ENCODE results near the gene VPS52. TPM values are rescaled to one million over a fixed set of nuclear protein-coding genes. Genes with fewer than 3 reads are reported as not detected.

VPS52 gene
- total and polyA plus RNA-seq, 9 of the 15 experiments (the other 6 are each of a cell fraction or from before 2014, with no cell fraction given) = 24.4 to 103 (median 40.2) TPM

DNA sequence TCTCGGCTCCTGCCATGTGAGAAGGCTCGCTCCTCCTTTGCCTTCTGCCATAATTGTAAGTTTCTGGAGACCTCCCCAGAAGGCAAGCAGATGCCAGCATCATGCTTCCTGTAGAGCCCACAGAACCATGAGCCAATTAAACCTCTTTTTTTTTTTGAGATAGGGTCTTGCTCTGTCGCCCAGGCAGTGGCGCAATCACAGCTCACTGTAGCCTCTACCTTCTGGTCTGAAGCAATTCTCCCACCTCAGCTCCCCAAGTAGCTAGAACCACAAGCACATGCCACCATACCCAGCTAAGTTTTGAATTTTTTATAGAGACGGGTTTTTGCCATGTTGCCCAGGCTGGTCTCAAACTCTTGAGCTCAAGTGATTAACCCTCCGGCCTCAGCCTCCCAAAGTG lies 34.8 kb downstream of the VPS52 start:
- FAIRE-seq = no peak
- Histone ChIP-seq H3K9ac (ENCODE audit: insufficient read depth in 1 of 2, low read depth in 2 of 2, low read length in 2 of 2) (no peak overlapping the region), H3K4me1 (replicated peaks in 1 of 2; ENCODE audit: control insufficient read depth in 2 of 2, insufficient read depth in 2 of 2, low read length in 2 of 2) (no peaks in the 10 kb centered on the region), H2AFZ (ENCODE audit: low read depth, low read length) (no peak overlapping the region), H3K79me2 (ENCODE audit: control insufficient read depth, insufficient read depth, low read length) (no peaks in the 10 kb centered on the region), H3K4me2 (ENCODE audit: insufficient read depth, low read length) (no peak overlapping the region), H3K9me3 (replicated peaks; ENCODE audit: control insufficient read depth, insufficient read depth, low read depth, low read length) (no peaks in the 10 kb centered on the region), H4K20me1 (replicated peaks; ENCODE audit: control insufficient read depth, insufficient read depth, low read length) (0 out of 2 replicates have a peak, but pooled peaks cover 3% of the 10 kb centered on the region), H3K36me3 (ENCODE audit: control insufficient read depth, insufficient read depth, low read length) (no peaks in the 10 kb centered on the region), H3K4me3 (no peak overlapping the region), H3K9me1 (ENCODE audit: control insufficient read depth, insufficient read depth, low read length) (no peaks in the 10 kb centered on the region), H3K27ac (ENCODE audit: extremely low read depth, low read depth, low read length) (no peak overlapping the region), H3K27me3 (ENCODE audit: control insufficient read depth in 2 of 2, insufficient read depth in 2 of 2, low read length in 2 of 2) (peaks cover 56 to 73% of the 10 kb centered on the region in 2 experiments)
- ChIA-PET POLR2A (interaction anchor here (1.8 to 7.1 kb wide), 2 partner anchors 12 to 29 kb away, joined by 4 to 57 read pairs; partner anchors contain the start of gene RING1), CTCF (ENCODE audit: low intra/inter-chr PET ratio) (no interaction called here)
- BruUV-seq (replicated peaks) = no TSS peak
- no peak for DNase-seq (ENCODE audit: extremely low read depth in 1 of 4, low spot score in 3 of 4)
- in situ Hi-C loops (cut with MboI) (no loop called here), intact Hi-C loops (cut with micrococcal nuclease) (no loop called here)
- no peak for ATAC-seq
- TF ChIP-seq POLR2AphosphoS2 (IDR thresholded peaks at IDR 0.05; ENCODE audit: low read length) (no peak), BDP1 (IDR thresholded peaks at IDR 0.05; ENCODE audit: insufficient read depth, insufficient read length) (no peak), ZNF121 (CRISPR knock-in tag; conservative IDR thresholded peaks at IDR 0.05) (no peak), KLF16 (IDR thresholded peaks at IDR 0.05) (no peak), BHLHE40 (IDR thresholded peaks at IDR 0.05; ENCODE audit: low read length) (no peak), HINFP (tag; conservative IDR thresholded peaks at IDR 0.05; ENCODE audit: low read depth) (no peak), ZNF586 (CRISPR knock-in tag; conservative IDR thresholded peaks at IDR 0.05) (no peak), FIP1L1 (IDR thresholded peaks at IDR 0.05; ENCODE audit: low read depth, low read length, poor library complexity, severe bottlenecking) (no peak), CCAR2 (IDR thresholded peaks at IDR 0.05; ENCODE audit: low read depth, low read length) (no peak)
- TF ChIP-seq, protein P1, sequence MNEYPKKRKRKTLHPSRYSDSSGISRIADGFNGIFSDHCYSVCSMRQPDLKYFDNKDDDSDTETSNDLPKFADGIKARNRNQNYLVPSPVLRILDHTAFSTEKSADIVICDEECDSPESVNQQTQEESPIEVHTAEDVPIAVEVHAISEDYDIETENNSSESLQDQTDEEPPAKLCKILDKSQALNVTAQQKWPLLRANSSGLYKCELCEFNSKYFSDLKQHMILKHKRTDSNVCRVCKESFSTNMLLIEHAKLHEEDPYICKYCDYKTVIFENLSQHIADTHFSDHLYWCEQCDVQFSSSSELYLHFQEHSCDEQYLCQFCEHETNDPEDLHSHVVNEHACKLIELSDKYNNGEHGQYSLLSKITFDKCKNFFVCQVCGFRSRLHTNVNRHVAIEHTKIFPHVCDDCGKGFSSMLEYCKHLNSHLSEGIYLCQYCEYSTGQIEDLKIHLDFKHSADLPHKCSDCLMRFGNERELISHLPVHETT (CRISPR knock-in tag; conservative IDR thresholded peaks at IDR 0.05 in 1 of 2, IDR thresholded peaks at IDR 0.05 in 1 of 2) = no peak
- 13% methylated on average over 6 of the region's 6 CpGs for WGBS (ENCODE audit: insufficient coverage, low coverage, missing lambda C conversion rate)
